Measurements from ENCODE around the gene MYBPC2.
"Not testable (repeated sequence)": the region's sequence is repeated elsewhere in the genome, so short reads cannot be mapped to it uniquely, and the experiment has no call there.

The MYBPC2 gene

DNA sequence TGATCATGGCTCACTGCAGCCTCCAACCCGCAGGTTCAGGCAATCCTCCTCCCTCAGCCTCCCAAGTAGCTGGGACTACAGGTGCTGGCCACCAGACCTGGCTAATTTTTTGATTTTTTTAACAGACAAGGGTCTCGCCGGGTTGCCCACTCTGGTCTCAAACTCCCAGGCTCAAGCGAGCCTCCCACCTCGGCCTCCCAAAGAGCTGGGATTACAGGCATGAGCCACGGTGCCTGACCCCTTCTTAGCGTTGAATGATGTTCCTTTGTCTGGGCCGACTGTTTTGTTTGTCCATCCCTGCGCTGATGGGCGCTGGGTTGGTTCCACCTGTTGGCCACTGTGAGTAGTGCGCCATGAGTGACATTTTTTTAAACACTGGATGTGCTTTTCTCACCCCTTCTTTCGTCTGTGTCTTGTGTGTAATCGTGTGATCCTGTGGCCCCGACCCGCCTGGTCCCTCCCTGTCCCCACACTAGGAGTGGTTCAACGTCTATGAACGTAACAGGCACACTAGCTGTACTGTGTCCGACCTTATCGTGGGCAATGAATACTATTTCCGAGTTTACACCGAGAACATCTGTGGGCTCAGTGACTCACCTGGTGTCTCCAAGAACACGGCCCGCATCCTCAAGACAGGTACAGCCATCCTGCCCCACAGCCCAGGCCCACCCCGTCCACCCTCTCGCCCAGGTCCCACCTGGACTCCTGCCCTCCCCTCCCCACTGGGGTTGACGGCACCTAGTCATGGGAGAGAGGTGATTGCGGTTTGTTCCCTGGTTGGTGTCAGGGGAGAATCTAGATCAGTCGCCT is 28.6 kb downstream of the MYBPC2 start:
- no peak for DNase-seq

DNA sequence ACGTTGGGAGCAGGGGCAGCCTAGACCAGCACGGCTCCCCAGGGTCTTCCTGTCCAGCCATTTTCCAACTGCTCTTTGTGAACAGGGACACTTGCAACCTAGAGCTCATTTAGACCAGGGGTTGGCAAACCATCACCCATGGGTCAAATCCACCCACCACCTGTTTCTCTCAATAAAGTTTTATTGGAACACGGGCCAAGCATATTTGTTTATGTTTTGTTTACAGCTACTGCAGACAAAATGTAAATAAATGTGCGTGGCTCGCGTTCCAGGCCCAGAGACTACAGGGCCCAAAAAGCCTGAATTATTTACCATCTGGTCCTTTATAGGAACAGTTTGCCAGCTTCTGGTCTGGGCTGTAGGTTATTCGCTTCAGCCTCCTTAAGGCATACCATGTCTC is 30.3 kb downstream of the MYBPC2 start:
- DNase-seq, result no peak

DNA sequence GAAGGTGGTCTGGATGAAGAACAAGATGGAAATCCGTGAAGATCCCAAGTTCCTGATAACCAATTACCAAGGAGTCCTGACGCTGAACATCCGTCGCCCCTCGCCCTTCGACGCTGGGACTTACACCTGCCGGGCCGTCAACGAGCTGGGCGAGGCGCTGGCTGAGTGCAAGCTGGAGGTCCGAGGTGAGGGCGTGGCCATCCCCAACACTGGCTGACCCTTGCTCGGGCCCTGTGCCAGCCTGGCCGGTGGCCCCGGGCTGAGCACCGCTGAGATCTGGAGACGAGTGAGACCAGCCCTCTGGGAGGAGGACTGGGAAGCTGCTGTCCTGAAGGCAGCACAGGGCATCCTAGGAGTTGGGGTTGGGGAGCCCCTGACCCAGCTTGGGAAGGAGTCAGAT is 31.7 kb downstream of the MYBPC2 start:
- no peak for DNase-seq

DNA sequence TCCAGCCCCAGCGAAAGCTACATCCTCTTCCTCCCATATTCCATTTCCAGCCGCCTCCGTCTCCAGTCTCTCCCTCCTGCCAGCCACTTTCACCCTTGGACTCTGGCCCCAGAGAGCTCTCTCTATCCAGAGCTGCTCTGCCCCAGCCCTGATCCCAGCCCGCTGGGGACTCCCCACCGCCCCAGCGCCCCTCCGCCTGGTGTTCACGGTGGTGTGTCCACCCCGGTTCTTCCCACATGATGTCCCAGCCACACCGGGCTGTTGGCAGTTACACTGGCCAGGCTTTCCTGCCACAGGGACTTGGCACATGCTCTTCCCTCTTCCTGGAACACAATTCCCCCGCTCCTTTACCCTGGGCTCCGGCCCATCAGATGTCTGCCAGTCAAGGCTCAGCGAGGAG is 32.3 kb downstream of the MYBPC2 start:
- DNase-seq, result no peak

DNA sequence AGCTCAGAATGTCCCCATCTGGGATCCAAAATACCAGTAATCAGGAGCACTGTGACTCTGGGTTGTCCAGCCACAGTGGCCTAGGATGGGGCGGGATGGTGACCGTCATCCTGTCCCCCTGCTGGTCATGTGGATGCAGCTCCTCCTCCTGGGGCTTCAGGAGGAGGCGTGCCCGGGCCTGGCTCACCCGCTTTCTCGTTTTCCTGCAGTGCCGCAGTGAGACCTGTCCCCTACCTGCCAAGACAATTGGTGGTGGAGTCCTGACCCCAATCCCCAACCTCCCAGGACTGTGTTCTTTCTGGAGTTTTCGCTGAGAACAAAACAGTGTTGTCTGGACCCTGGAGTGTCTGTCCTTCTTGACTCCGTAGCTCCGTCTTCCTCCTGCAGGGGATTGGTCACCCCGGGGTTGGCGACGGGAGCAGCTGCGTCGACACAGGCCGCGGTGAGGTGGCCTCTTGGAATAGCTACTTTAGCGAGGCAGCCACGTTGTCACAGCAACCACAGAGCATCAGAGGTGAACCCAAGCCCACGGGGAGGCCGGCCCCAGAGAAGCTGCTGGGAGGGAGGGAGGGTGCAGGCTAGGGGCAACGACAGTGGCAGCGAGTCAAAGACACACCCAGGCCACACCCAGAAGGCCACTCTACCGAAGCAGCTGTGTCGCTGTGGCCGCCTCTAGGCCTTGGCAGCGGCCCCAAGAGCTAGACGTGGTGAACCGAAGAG is 33.5 kb downstream of the MYBPC2 start:
- no peak for DNase-seq

DNA sequence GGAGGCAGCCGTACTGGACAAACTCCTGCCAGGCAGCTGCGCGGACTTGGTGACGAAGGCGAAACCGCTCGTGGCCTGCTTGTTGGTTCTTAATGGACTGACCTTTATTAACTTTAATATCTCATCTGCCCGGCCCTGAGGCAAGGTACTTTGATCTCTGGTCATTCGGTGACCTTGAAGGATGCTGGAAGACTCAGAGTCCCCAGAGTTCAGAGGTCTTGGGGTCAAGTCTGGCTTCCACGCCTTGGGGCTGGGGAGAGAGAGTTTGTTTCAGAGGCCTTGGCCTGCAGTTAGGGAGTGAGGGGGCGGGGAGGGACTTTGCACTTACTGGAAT is 34.0 kb downstream of the MYBPC2 start:
- DNase-seq, result no peak

DNA sequence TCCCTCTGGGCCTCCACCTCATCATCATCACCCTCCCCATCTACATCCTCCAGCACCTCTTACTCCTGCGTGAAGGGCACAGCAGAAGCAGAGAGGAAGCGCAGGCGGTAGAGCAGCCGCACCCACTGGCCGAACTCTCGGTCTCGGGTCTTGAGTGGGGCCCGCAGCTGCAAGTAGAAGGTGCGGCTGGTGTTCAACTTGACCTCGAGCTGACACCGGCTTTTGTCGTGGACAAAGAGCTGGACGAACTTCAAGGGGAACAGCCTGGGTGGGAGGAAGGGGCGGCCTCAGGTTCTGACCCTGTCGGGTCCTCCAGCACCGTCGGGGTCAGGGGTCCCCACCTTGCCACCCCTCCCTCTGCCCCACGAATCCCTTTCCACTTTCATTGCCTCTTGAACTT is 34.9 kb downstream of the MYBPC2 start:
- no peak for DNase-seq

DNA sequence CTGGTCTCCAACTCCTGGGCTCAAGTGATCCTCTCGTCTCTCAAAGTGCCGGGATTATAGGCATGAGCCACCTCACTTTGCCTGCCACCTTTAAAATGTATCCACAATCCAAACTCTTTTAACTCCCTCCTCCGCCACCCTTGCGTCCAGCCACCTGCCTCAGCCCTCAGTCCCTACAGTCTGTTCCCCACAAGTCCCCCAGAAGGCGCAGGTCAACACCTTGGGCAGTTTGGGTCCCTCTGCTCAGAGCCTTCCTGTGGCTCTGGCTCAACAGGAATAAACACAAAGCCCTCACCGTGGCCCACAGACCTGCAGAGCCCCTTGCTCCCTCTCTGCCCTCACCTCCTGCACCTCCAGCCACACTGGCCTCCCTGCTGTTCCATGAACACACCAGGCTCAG is 36.1 kb downstream of the MYBPC2 start:
- DNase-seq, result no peak

DNA sequence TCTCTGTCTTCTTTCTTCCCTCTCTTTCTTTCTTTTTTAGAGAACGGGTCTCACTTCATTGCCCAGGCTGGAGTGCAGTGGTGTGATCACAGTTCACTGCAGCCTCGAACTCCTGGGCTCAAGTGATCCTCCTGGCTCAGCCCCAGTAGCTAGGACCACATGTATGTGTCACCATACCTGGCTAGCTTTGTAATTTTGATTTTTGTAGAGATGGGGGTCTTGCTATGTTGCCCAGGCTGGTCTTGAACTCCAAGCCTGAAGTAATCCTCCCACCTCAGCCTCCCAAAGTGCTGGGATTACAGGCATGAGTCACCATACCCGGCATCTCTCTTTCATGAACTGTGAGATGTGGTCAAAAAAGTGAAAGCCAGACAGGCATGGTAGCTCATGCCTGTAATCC is 40.6 kb downstream of the MYBPC2 start:
- DNase-seq, result not testable (repeated sequence)

DNA sequence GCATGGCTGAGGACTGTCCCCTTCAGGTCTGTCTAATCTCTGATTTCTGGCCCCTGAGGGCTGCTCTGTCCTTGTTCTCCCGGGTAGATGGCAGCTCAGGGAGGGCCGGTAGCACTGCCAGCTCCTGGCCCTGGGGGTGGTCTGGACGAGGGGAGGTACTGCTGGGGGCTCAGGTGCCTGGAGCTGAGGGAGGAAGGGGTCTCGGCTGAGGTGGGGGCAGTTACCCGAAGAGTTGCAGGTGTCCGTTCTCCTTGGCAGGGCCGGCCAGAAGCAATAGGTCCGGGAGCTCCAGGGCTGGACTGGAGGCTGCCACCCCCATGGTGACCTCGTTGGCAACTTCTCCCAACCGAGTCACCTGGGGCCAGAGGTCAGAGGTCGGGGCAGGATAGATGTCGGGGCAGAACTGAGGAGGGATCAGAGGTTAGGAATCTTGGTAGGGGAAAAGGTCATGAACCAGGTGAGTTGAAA is 42.4 kb downstream of the MYBPC2 start:
- DNase-seq, result no peak

DNA sequence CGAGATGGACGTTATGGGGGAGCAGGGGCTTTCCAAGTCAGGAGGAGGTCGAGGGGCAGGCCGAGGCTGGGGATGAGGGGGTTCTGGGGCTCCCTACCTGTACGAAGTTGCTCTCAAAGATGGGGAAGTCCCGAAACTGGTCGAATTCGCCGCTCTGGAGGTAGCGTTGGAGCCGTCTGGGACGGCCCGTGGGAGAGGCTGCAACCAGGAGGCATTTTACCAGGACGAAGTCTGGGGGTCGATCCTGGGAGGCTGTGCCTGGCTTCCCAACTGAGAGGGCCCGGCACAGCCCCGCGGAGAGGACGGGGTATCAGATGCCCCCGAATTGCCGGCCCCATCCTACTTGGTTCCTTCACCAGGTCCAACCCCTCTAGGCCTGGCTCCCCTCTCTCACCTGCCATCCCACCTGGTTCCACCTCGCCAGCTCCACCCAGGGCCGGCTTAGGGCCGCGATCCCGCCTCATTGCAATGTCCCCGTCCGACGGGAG is 43.1 kb downstream of the MYBPC2 start:
- no peak for DNase-seq

DNA sequence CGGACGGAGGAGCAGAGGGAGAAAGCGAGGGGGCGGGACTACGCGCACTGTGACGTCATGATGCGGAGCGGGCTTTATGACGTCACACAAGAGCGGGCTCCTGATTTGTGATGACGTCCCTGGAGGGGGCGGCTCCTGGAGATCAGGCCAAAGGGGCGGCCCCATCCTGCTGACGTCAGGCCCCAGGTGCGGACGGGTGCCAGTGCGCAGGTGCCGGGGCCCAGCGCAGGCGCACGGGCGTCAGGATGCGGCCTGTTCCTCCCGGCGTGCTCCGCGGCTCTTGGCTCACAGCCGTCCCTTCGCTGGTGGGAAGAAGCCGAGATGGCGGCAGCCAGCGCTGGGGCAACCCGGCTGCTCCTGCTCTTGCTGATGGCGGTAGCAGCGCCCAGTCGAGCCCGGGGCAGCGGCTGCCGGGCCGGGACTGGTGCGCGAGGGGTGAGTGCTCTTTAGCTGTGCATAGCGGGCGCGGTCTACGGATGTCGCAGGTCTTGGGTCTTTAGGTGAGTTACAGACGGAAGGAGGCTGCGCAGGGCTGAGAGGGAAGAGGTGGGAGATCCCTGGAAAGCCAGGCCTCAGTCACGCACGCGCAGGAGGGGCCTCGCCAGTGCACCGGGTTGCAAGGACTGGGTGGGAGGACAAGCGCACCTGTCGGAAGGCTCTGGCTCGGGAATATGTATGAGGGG is 43.7 kb downstream of the MYBPC2 start, which contains the start of the genes EMC10 and GARIN5A:
EMC10 (plus strand) TSS at position 284 of the 683 bp plus-strand sequence; CDS start at position 322, 38 bp downstream.
GARIN5A (minus strand) TSS at position 625 of the 683 bp plus-strand sequence; CDS start at position 165, 460 bp downstream.
- peak; percentile 32 to 70 for DNase-seq

DNA sequence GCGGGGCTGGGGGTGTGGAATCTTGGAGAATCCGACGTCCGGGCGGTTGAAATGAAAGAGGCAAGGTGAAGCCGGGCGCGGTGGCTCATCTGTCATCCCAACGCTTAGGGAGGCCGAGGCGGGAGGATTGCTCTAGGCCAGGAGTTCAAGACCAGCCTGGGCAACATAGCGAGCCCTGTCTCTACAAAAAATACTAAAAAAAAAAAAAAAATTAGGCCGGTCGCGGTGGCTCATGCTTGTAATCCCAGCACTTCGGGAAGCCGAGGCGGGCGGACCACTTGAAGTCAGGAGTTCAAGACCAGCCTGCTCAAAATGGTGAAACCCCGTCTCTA is 44.2 kb downstream of the MYBPC2 start:
- DNase-seq, result no peak

DNA sequence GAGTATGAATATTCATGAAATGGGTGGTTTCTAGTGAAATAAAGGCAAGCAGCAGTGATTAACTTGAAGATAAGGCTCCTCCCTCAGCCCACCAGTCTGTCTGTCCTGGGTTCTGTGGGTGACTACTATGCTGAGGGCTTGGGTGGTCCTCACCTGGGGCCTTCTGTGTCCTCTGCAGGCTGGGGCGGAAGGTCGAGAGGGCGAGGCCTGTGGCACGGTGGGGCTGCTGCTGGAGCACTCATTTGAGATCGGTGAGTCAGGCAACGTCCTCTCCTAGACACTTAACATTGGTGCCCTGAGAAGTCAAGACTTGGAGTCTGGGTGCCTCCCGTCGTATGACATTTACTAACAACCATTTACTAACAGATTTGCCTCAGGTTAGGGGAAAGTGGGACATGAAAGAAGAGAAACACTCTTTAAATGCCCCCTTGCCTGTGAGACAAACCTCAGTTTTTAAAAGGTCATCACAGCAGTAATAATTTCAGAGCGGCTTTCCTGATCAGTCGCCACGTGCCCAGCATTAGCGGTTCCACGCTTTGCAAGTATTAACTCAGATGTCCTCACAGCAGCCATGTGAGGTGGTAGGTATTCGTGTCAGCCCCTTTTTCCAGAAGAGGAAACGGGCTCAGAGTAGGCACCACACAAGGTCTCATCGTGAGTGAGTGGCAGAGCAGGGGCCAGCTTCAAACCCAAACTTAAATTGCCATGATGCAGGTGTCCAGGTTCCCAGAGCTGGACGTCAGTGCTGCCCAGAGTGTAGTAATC is 45.2 kb downstream of the MYBPC2 start:
- DNase-seq, result no peak

DNA sequence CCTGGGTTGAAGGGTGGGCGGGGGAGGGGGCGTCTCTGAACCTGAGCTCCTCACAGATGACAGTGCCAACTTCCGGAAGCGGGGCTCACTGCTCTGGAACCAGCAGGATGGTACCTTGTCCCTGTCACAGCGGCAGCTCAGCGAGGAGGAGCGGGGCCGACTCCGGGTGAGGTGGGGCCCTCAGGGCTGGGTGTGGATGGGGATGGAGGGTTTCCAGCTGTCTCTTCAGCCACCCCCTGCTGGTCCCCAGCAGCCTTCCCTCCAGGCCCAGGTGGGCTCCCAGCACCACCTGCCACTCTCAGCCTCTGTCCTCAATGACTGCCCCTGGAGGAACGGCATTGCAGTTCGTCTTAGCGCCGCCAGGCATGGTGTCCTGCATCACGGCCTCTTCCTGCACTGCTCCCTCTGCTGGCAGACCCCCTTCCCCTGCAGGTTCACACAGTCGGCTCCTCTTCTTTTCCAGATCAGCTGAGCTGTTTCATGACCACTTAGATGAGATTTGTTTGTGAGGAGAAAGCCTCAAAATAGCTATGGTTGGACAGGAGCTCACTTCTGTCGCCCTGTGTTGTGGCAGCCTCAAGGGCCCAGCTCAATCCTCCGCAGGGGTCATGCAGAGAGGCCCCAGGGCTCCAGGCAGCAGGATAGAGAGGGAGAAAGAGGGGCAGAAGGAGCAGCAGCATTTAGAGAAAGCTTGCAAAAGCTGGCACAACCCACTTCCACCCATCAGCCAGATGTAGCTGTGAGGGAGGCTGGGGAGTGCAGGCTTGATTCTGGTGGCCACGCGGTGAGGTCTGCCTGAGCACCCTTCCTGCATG is 46.4 kb downstream of the MYBPC2 start:
- no peak for DNase-seq

DNA sequence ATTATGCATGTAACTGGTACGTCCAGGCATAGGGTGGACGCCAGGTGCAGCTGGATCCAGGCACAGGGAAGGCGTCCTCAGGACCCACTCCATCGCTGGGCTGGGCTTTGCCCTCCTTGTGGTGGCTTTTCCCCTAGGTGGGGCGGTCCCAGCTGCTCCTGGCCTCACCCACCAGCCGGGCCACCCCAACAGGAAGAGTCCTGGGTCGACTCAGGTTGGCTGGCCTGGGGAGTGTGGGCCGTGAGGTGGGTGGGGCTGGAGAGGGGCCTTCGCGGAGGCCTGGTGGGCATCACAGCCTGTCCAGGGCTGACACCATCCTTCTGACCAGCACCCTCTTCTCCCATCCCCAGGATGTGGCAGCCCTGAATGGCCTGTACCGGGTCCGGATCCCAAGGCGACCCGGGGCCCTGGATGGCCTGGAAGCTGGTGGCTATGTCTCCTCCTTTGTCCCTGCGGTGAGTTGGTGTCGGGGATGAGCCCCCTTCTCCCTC is 47.1 kb downstream of the MYBPC2 start:
- no peak for DNase-seq

DNA sequence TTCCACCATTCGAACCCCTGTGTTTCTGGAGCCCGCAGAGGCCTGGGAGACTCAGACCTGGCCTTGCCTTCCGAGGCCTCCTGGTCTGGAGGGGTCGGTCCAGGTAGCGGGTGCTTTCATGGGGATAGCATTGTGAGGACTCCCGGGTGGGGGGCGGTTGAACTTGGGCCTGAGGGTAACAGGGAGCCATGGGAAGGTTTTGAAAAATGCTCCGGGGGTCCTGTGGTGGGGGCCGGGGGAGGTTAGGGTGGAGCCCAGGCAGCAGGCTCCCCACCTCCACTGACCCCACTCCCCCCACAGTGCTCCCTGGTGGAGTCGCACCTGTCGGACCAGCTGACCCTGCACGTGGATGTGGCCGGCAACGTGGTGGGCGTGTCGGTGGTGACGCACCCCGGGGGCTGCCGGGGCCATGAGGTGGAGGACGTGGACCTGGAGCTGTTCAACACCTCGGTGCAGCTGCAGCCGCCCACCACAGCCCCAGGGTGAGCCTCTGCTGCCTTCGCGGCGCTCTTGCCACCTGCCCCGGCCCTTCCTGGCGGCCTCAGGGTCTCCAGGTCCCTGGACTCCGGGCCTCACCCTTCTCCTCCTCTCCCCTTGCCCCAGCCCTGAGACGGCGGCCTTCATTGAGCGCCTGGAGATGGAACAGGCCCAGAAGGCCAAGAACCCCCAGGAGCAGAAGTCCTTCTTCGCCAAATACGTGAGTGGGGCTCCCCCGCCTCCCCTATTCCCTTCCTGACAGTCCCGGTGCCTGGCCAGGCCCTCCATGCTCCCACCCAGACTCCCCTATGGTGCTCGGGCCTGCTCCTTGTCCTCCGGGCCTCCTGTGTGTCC is 47.8 kb downstream of the MYBPC2 start:
- no peak for DNase-seq

DNA sequence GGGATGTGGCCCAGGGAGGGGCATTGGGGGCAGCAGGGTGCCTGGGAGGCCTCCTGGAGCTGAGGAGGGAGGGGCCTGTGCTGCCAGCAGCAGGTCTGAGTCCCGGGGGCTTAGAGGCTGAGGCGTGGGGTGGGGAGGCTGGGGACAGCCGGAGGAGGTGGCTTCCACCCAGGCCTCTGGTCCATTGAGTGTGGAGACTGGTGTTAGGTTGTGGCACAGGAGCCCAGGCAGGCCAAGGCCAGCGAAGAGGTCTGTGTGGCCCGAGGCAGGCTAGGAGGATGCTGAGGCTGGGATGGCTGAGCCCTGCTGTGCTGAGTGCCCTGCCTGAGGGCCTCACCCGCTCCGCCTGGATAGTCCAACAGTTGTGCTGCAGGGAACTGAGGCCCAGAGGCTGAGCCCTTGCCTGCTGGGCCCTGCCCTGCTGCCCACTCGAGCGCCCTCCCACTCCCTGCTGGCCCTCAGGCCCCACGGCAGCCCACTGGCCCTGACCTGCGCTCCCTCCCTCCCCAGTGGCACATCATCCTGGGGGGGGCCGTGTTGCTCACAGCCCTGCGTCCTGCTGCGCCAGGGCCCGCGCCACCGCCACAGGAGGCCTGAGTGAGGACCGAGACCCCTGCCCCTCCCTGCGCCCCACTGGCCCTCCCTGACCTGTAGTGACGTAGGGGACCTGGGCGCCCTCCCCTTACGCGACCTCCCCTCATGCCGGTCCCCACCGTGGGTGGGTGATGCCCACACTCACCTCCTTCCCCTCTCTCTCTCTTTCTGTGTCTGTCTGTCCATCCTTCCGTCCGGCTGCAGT is 48.9 kb downstream of the MYBPC2 start:
- no peak for DNase-seq

DNA sequence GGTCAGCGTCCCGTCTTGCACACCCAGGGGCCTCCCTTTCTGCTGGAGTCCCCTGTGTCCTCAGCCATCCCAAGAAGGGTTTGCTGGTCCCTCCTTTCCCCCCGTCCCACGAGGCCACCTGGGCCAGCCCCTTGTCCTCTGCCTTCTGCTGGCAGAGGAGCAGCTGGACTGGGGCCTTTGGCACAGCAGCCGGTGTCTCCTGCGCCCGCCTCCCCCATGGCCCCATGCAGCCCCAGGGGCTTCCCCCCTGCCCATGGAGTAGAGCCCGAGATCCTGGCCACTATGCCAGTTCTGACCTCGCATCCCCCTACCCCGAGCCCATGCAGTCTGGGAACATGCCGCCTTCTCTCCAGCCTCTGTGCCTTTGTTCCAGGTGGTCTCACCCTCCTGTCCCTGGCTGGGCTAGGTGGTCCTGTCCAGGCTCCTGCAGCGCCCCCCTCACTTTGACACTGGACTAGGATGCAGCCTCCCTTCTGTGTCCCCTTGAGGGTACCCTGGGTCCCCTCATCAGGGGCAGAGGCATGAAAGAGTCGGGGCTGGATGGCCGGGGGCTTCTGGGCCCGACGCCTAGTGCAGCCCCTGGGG is 49.7 kb downstream of the MYBPC2 start:
- no peak for DNase-seq
